Mesenchymal stem cell (in vitro differentiated cells and primary cell): Measurements from ENCODE around the gene HES1.

Experiments used
- DNase-seq: peaks from one replicate; pipeline ENCODE4 v3.0.0-alpha.2; 2013
- H2AFZ ChIP-seq: one replicate; pipeline ENCODE4 v1.6.1; 2013; ENCODE audit warnings: low read depth, mild to moderate bottlenecking, control low read depth, inconsistent platforms, low read length, moderate library complexity
- H2AK5ac ChIP-seq: 2 replicates; pipeline ENCODE4 v1.6.1; 2013; ENCODE audit warnings: low read length, moderate library complexity, mild to moderate bottlenecking, inconsistent platforms; ENCODE audit not compliant: severe bottlenecking
- H2BK120ac ChIP-seq: one replicate; pipeline ENCODE4 v1.6.1; 2013; ENCODE audit warnings: low read depth, mild to moderate bottlenecking, inconsistent platforms, low read length, moderate library complexity
- H2BK12ac ChIP-seq, 2 experiments: one replicate each; pipeline ENCODE4 v1.6.1; 2013; ENCODE audit warnings: inconsistent platforms in 2 of 2, low read length in 2 of 2, mild to moderate bottlenecking in 2 of 2, moderate library complexity in 2 of 2, control low read depth in 1 of 2
- H2BK15ac ChIP-seq: one replicate; pipeline ENCODE4 v1.6.1; 2013; ENCODE audit warnings: mild to moderate bottlenecking, low read depth, inconsistent platforms; ENCODE audit not compliant: poor library complexity, severe bottlenecking
- H2BK5ac ChIP-seq: 2 replicates; pipeline ENCODE4 v1.6.1; 2013; ENCODE audit warnings: low read depth, mild to moderate bottlenecking, low read length, control low read depth, inconsistent platforms; ENCODE audit not compliant: poor library complexity, severe bottlenecking
- H3K14ac ChIP-seq, 2 experiments: one replicate each; pipeline ENCODE4 v1.6.1; 2013; ENCODE audit warnings: inconsistent platforms in 2 of 2, low read length in 2 of 2, control low read depth in 1 of 2, mild to moderate bottlenecking in 1 of 2, moderate library complexity in 1 of 2
- H3K18ac ChIP-seq, 2 experiments: one replicate each; pipeline ENCODE4 v1.6.1; 2013; ENCODE audit warnings: inconsistent platforms in 2 of 2, low read length in 2 of 2, control low read depth in 1 of 2, low read depth in 1 of 2, mild to moderate bottlenecking in 1 of 2
- H3K23ac ChIP-seq, 2 experiments: one replicate each; pipeline ENCODE4 v1.6.1; 2013; ENCODE audit warnings: inconsistent platforms in 2 of 2, low read length in 2 of 2, mild to moderate bottlenecking in 2 of 2, moderate library complexity in 2 of 2, control low read depth in 1 of 2
- H3K27ac ChIP-seq: 2 replicates; pipeline ENCODE4 v1.5.1; 2013; ENCODE audit warnings: mild to moderate bottlenecking, moderate library complexity, low read length, control low read depth, inconsistent platforms; ENCODE audit not compliant: poor library complexity, severe bottlenecking
- H3K27me3 ChIP-seq, 2 experiments: 2 replicates each; pipeline versions ENCODE4 v1.6.1 to v1.7.0; 2013; ENCODE audit warnings: low read length in 2 of 2, mild to moderate bottlenecking in 2 of 2, moderate library complexity in 2 of 2, control low read depth in 1 of 2, inconsistent platforms in 1 of 2; ENCODE audit not compliant: control insufficient read depth in 1 of 2, insufficient read depth in 1 of 2
- H3K36me3 ChIP-seq, 2 experiments: 2 replicates each; pipeline versions ENCODE4 v1.6.1 to v1.7.0; 2013; ENCODE audit warnings: low read length in 2 of 2, control low read depth in 1 of 2, inconsistent platforms in 1 of 2, low read depth in 1 of 2, mild to moderate bottlenecking in 1 of 2; ENCODE audit not compliant: insufficient read depth in 2 of 2, control insufficient read depth in 1 of 2
- H3K4ac ChIP-seq, 2 experiments: one replicate each; pipeline ENCODE4 v1.6.1; 2013; ENCODE audit warnings: inconsistent platforms in 2 of 2, low read length in 2 of 2, mild to moderate bottlenecking in 2 of 2, moderate library complexity in 2 of 2, control low read depth in 1 of 2, low read depth in 1 of 2
- H3K4me1 ChIP-seq: 2 replicates; pipeline ENCODE4 v1.6.1; 2013; ENCODE audit warnings: low read depth, low read length, control low read depth; ENCODE audit not compliant: control insufficient read depth, insufficient read depth
- H3K4me2 ChIP-seq: 2 replicates; pipeline ENCODE4 v1.6.1; 2013; ENCODE audit warnings: low read length, mild to moderate bottlenecking, inconsistent platforms; ENCODE audit not compliant: poor library complexity, severe bottlenecking
- H3K4me3 ChIP-seq, 2 experiments: 2 replicates each; pipeline versions ENCODE4 v1.5.1 to v1.7.0; 2013; ENCODE audit warnings: low read length in 2 of 2, mild to moderate bottlenecking in 2 of 2, control low read depth in 1 of 2, low read depth in 1 of 2; ENCODE audit not compliant: insufficient read depth in 1 of 2
- H3K79me1 ChIP-seq: replicated peaks from 2 replicates; pipeline ENCODE4 v1.6.1; 2013; ENCODE audit warnings: mild to moderate bottlenecking, control low read depth, low read length, inconsistent platforms; ENCODE audit not compliant: poor library complexity, severe bottlenecking
- H3K9ac ChIP-seq: 2 replicates; pipeline ENCODE4 v1.7.0; 2013; ENCODE audit warnings: mild to moderate bottlenecking, low read length, moderate library complexity
- H3K9me3 ChIP-seq: 2 replicates; pipeline ENCODE4 v1.7.0; 2013; ENCODE audit warnings: mild to moderate bottlenecking, low read length; ENCODE audit not compliant: control insufficient read depth
- H4K8ac ChIP-seq: one replicate; pipeline ENCODE4 v1.6.1; 2013; ENCODE audit warnings: inconsistent platforms, mild to moderate bottlenecking, low read length, moderate library complexity
- H4K91ac ChIP-seq: one replicate; pipeline ENCODE4 v1.6.1; 2013; ENCODE audit warnings: mild to moderate bottlenecking, low read length, inconsistent platforms
- WGBS: methylation state at CpG from one replicate; pipeline ENCODE4 v1.1.7; 2013; ENCODE audit warnings: mixed read lengths; 5-methylcytosine and 5-hydroxymethylcytosine counted together

The HES1 gene

DNA sequence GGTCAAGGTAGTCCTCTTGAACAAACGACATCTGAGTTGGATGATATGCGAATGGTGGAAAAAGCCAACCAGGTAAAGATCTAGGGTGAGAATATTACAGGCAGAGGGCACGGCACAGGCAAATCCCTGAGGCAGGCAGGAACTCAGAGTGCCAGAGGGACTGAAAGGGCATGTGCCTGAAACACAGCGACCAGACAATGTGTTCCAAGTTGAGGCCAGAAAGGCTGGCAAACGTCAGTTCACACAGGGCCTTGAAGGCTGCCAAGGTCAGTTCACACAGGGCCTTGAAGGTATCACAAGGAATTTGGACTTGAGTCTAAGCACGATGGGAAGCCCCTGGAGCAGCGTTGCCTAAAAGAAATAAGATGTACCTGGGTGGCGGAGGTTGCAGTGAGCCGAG lies 20.1 kb downstream of the HES1 start:
- Histone ChIP-seq H3K4me3 (no peak overlapping the region), H2BK15ac (no peak overlapping the region), H3K27ac (no peak overlapping the region), H3K4ac (no peak overlapping the region), H2BK5ac (no peak overlapping the region), H3K36me3 (no peaks in the 10 kb centered on the region), H3K4me2 (no peak overlapping the region), H2BK12ac (peak overlapping the region in 1 of 2 experiments; percentile 52), H3K9ac (no peak overlapping the region), H3K27me3 (peaks cover 55 to 75% of the 10 kb centered on the region in 2 experiments), H3K14ac (no peak overlapping the region), H3K4me1 (peaks cover under 1% of the 10 kb centered on the region), H3K9me3 (peaks cover 14% of the 10 kb centered on the region), H3K23ac (no peak overlapping the region), H2AFZ (no peak overlapping the region), H2AK5ac (no peak overlapping the region), H3K18ac (no peak overlapping the region), H4K91ac (no peak overlapping the region), H4K8ac (no peak overlapping the region), H3K79me1 (no peaks in the 10 kb centered on the region), H2BK120ac (no peak overlapping the region)
- WGBS = 94% methylated on average over 9 of the region's 9 CpGs
- DNase-seq = no peak

DNA sequence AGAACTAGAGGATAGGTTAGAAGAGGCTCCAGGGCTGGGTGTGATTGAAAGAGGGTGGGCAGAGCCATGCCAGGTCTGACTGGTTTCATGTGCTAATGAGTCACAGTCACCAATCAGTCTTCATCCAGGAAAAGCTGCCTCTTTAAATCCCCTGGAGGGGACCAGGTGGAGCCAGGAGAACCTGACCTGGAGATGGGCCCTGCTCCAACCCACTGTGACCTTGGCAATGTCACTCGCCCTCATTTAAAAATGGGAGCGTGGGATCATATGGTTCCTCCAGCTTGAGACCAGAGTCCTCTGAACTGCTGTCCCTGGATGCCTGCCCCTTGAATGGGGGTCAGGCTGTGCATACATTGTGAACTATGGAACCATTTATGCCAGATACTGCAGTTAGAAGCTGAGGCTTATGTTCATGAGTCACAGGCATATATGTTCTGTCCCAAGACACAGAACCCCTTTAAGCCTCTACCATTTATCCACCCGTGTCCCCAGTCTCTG lies 23.0 kb downstream of the HES1 start:
- Histone ChIP-seq H3K27ac (no peak overlapping the region), H2BK5ac (no peak overlapping the region), H4K8ac (no peak overlapping the region), H3K4me1 (peaks cover 2% of the 10 kb centered on the region), H4K91ac (no peak overlapping the region), H2BK120ac (no peak overlapping the region), H3K4me2 (no peak overlapping the region), H2AFZ (no peak overlapping the region), H2BK15ac (no peak overlapping the region), H3K9me3 (peaks cover 12% of the 10 kb centered on the region), H2BK12ac (no peak overlapping the region), H3K18ac (no peak overlapping the region), H3K79me1 (no peaks in the 10 kb centered on the region), H2AK5ac (no peak overlapping the region), H3K4ac (no peak overlapping the region), H3K23ac (no peak overlapping the region), H3K4me3 (no peak overlapping the region), H3K27me3 (peaks cover 67 to 83% of the 10 kb centered on the region in 2 experiments), H3K9ac (no peak overlapping the region), H3K36me3 (no peaks in the 10 kb centered on the region), H3K14ac (no peak overlapping the region)
- 91% methylated on average over 3 of the region's 3 CpGs for WGBS
- DNase-seq = no peak

DNA sequence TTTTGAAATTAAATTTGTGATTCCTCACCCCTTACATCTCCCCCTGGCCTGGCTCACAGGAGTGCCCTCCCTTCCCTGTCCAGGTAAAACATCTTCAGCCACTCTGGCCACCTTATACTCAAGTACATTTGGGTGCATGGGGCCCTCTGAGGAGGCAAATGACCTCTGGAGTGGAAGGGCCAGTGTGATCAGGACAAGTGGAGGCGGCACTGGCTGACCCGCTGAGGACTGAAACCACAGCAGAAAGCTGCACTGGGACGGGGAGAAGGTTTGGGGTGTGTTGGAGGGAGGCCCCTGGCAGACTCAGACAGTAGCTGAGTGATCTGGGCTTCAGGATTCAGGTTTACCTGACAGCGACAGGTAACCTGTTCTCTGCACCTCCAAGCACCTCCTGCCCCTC lies 24.2 kb downstream of the HES1 start:
- H2AK5ac ChIP-seq = no peak overlapping the region
- H4K91ac ChIP-seq = no peak overlapping the region
- no peak overlapping the region for H3K14ac ChIP-seq
- no peaks in the 10 kb centered on the region for H3K9me3 ChIP-seq
- no peak overlapping the region for H3K4ac ChIP-seq
- H2BK5ac ChIP-seq = no peak overlapping the region
- H3K4me2 ChIP-seq = no peak overlapping the region
- H2BK120ac ChIP-seq = no peak overlapping the region
- peak overlapping the region; percentile 31 for H4K8ac ChIP-seq
- peaks cover 59 to 82% of the 10 kb centered on the region in 2 experiments for H3K27me3 ChIP-seq
- peak overlapping the region in 1 of 2 experiments; percentile 56 for H2BK12ac ChIP-seq
- no peak overlapping the region for H2AFZ ChIP-seq
- H3K23ac ChIP-seq = no peak overlapping the region
- peak overlapping the region in 1 of 2 experiments; percentile 13 for H3K18ac ChIP-seq
- H2BK15ac ChIP-seq = peak overlapping the region; percentile 60
- no peak overlapping the region for H3K9ac ChIP-seq
- peaks cover 2% of the 10 kb centered on the region for H3K4me1 ChIP-seq
- H3K79me1 ChIP-seq = no peaks in the 10 kb centered on the region
- H3K27ac ChIP-seq = no peak overlapping the region
- no peak overlapping the region for H3K4me3 ChIP-seq
- no peaks in the 10 kb centered on the region for H3K36me3 ChIP-seq
- 87% methylated on average over 4 of the region's 4 CpGs for WGBS
- no peak for DNase-seq

DNA sequence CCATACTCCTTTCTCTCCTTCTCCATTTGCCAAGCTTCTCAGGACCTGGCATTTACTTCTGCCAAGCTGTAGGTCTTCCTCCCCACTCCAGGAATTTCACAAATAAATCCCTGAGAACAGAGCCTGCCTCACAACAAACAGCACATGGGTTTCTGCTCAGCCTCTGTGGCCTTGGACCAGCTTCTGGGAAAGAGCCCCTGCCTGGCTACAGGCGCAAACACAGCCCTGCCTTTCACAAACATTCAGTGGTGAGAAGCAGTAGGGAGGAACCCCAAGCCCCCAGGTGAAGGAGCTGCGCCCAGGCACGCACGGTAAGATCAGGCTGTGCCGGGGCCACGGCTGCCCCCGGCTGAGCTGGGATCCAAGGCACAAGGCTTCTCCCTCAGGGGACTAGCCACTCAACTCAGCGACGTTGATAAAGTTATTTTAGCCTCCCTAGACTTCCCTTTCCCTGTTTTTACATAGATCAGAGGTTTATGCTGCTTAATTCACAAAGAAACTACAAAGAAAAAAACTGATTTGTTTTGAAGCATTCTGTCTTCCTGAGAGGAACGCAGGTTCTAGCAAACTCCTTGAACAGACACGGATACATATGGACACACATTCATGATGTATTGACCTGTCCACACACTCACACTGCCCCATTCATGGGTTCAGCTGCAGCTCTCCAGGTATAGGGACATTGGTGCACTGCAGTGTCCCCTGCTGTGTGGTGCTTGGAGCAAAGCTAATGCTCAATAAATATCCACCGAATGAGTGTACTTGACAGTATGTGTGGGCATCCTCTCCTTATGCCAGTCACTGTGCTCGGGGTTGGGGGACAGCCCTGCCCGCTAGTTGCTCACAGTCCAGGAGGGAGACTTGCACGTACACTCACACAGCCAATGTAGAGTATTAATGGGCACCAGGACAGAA lies 25.4 kb downstream of the HES1 start:
- no peaks in the 10 kb centered on the region for H3K79me1 ChIP-seq
- peak overlapping the region; percentile 56 to 71 for H2BK12ac ChIP-seq
- no peak overlapping the region for H3K23ac ChIP-seq
- no peak overlapping the region for H2AFZ ChIP-seq
- no peak overlapping the region for H2BK120ac ChIP-seq
- H3K4me1 ChIP-seq = peaks cover 2% of the 10 kb centered on the region
- H2BK15ac ChIP-seq = peak overlapping the region; percentile 0
- 75% methylated on average over 13 of the region's 15 CpGs for WGBS
- peak overlapping the region in 1 of 2 experiments; percentile 66 for H3K4ac ChIP-seq
- H3K14ac ChIP-seq = peak overlapping the region in 1 of 2 experiments; percentile 76
- no peak overlapping the region for H3K4me3 ChIP-seq
- peaks cover 66 to 85% of the 10 kb centered on the region in 2 experiments for H3K27me3 ChIP-seq
- H4K91ac ChIP-seq = peak overlapping the region; percentile 73
- H3K9me3 ChIP-seq = no peaks in the 10 kb centered on the region
- peak overlapping the region; percentile 16 to 38 for H3K18ac ChIP-seq
- H3K36me3 ChIP-seq = no peaks in the 10 kb centered on the region
- no peak overlapping the region for H2AK5ac ChIP-seq
- no peak overlapping the region for H3K9ac ChIP-seq
- H4K8ac ChIP-seq = peak overlapping the region; percentile 53
- no peak overlapping the region for H2BK5ac ChIP-seq
- no peak for DNase-seq
- no peak overlapping the region for H3K27ac ChIP-seq
- no peak overlapping the region for H3K4me2 ChIP-seq
